HG02798 (cell line): ENCODE data around the gene UTP11.

Source experiments
- ATAC-seq: cut with Tn5 transposase; IDR thresholded peaks from one replicate; pipeline ENCODE4 v1.9.1; 2021; ENCODE audit warnings: mild to moderate bottlenecking; ENCODE audit not compliant: unreplicated experiment, poor library complexity

Gene UTP11

DNA sequence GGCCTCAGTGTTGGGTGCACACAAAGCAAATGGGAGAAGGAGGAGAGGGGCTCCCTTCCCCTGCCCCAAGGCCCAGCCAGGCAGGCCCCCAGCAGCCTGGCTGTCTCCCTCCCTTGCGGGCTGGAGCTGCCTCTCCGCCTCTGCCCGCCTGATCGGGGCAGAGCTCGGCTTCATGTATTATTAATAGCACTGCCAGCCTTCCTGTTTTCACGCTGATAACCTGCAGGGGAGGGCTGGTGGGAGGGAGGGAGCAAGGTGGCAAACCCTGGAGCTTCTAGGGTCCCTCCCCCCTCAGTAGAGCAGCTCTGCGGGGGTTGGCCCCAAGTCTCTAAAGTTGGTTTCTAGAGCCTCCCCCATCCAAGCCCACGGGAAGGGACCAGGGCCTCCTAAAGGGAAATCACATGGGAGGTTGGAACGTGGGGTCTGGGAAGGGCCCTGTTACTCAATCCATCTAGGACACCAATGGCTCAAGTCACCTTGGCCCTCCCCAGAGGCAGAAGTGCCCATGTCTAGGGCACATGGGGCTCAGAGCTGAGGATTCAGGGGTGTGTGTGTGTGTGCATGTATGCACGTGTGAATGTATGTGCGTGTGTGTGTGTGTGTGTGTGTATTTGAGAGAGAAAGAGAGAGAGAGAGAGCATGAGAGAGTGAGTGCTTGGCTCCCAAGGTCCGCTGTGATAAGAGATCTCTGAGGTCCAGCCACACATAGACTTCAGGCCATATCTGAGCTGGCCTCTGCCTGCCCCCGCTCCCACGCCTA lies 55.9 kb downstream of the UTP11 start:
- no peak for ATAC-seq

DNA sequence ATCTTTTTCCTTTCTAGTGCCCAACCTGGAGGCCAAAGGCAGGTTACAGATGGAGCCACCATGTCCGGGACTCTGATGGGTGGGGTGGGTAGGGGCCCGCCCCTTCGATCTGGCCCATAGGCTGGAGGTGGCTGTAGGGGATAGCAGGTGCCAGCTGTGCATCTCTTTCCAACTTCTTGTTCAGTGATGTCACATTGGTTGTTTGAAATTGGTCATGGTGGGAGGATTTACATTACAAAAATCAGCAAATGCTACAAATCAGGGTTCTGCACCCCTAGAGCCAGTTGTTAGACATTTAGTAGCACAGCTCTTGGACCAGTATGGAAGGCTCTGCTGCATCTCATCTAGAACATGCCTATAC lies 56.4 kb downstream of the UTP11 start:
- ATAC-seq, result no peak

DNA sequence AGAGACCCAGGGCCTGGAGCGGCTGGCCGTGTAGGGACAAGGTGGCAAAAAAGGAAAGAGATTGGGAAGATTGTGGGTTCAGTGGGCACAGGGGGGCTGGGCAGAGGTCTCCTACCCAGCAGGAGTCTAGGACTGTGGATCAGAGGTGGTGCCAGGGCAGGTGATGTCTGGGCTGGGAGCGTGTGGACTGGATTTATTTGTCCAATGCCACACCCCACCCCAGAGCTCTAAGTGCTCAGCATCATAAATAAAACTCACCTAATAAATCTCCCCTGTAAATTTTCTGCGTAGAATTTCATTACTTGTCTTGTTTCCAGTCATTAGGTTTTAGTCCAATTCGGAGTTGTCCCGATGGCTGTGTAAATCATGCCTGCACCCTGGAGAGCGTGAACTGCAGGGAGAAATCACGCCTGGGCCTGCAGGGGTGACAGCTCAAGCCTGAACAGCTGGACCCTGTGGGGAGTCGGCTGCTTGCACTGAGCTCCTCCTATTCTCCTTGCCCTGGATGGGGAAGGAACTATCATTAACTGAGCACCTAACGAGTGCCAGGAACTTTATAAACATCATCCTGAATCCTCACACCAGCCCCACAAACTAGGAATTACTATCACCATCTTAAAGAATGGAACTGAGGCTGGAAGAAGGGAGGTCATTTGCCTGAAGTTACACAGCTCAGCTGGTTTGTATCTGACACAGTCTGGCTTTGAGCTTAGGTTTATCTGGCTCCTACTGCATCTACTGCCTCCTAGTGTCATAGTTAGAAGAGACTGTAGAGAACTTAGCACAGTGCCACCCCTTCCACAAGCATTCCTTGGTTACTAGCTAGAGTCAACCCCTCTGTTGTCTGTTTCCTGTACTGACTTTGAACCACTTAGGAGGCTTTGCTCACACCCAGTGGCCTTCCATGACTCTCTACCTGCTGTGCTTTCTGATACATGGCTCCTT lies 59.0 kb downstream of the UTP11 start:
- ATAC-seq, result peak; percentile 56

DNA sequence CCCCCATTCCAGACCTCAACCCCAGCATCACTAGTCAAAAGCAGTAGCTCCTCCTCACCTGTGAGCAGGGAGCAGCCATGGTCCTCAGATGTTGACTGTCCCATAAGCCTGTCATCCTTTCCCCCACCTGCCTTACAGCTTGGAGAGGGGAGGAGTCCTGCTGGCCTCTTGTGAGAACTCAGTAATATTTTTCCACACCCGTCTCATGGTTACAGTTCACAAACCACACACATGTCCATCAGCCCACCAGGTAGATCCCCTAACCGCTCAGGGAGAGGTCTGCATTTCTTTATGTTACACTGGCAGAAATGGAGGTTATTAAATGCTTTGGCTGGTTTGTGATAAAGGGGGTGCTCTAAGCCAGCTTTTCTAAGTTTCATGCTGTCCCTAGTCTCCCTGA lies 60.3 kb downstream of the UTP11 start:
- ATAC-seq, result no peak

DNA sequence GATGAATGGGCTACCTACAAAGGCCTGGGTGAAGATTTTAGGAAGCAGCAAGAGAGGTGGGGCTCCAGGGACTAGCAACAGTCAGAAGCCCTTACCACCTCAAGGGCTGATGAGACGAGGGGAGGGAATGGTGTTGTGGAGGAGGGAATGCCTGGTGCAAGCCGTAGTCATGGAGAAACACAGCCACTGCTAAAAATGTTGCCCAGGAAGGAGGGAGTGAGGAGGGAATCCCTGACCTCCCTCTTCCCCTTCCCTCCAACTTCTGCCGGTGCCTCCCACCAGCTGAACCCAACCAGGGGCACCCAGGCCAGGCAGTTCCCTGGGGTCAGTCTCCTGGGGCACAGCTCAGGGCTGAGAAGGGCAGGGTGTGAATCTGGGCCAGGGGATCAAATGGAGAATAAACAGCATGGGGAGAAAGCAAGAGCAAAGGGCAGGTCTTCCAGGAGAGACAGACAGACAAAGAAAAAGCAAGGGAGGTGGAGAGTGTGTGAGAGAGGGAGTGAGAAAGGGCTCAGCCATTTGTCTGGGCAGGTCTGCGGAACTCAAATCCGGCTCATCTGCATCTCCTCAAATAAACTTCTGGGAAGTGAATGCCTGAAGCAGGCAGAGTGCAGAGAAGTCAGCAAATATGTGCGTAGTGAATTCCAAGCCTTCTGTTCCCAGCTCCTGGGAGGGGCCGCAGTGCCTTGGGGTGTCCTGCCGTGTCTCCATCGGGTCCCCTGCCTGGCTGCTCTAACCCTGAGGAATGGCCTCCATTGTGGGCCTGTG lies 61.2 kb downstream of the UTP11 start:
- ATAC-seq, result no peak

DNA sequence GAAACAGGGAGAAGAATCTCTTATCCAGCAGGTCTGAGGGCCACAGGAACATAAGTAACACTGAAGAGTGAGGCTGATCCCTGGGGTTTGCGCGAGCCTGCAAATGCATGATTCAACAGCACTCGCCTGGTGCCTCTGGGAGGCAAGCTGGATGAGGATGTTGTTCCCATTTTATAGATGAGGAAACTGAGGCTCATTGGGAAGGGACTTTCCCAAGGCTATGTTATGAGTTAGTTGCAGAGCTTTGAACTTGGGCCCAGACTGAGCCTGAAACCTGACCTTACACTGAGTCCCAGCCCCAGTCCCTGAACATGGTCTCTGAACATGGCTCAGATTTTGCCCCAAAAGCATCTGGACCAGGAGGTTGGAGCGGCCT lies 61.8 kb downstream of the UTP11 start:
- no peak for ATAC-seq
